ENCODE data around the gene TMEM91.
"Not testable (repeated sequence)": the region's sequence is repeated elsewhere in the genome, so short reads cannot be mapped to it uniquely, and the experiment has no call there.

Gene TMEM91

DNA sequence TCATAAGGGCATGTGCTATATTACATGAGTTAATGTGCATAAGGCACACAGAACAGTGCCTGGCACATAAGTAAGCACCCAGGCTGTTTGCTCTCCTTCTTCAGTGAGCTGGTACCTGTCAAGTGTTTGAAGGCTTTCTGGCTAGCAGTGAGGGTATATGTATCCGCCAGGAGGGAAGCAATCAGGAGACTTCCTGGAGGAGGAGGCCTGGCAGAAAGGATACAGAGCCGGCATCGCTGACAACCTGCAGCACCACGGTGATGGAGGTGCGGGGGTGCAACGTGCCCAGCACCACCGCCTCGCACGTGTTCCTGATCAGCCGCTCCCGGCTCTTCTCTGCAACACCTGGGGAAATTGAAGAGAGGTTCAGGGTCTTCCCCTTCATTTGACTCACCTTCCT lies 15.3 kb downstream of the TMEM91 start:
- H3K4me3 Mint-ChIP-seq, result no peak overlapping the region
- H3K36me3 Mint-ChIP-seq, result peaks cover 45% of the 10 kb centered on the region
- no peaks in the 10 kb centered on the region for H3K9me3 Mint-ChIP-seq
- no peaks in the 10 kb centered on the region for H3K27me3 Mint-ChIP-seq
- H3K4me1 Mint-ChIP-seq, result peaks cover 17% of the 10 kb centered on the region
- H3K27ac Mint-ChIP-seq, result no peak overlapping the region
- ATAC-seq, result no peak

DNA sequence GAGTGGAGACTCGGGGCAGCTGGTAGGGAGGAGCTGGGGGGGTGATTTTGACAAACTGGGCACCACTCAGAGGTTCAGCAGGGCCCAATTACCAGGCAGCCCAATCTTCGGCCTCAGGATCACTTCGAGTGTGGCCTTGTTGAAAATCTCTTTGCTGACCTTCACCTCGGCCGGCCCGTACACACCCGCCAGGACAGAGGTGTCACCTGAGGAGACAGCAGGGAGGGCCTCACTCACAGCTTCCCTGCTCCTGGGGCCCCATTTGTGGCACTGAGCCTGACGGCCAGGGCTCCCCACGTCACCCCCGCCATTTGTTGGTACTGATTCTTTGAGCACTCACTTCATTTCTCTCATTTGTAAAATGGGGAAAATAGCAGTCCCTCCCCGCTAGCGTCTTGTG lies 16.4 kb downstream of the TMEM91 start:
- Mint-ChIP-seq H3K9me3 (no peaks in the 10 kb centered on the region), H3K4me1 (peaks cover 23% of the 10 kb centered on the region), H3K27me3 (no peaks in the 10 kb centered on the region), H3K4me3 (no peak overlapping the region), H3K36me3 (peaks cover 43% of the 10 kb centered on the region), H3K27ac (no peak overlapping the region)
- no peak for ATAC-seq

DNA sequence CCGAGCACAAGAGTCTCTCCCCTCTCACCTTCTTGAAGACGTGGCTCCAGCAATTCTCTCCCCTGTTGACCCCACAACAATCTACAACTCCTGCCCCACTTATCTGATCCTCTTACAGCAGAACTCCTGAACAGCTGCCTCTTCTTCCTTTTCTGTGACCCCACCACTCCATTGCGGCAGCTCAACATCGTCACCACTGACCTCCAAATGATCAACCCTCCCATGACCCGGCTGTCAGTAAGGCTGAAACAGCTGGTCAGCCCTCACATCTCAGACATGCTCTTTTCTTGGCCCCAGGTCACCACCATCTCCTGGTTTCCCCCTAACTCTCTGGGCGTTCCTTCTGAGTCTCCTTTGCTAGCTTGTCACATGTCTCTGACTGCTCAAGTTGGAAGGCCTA lies 19.0 kb downstream of the TMEM91 start:
- H3K9me3 Mint-ChIP-seq, result no peaks in the 10 kb centered on the region
- peaks cover 26% of the 10 kb centered on the region for H3K36me3 Mint-ChIP-seq
- H3K4me1 Mint-ChIP-seq, result peaks cover 44% of the 10 kb centered on the region
- peak overlapping the region; percentile 4 for H3K4me3 Mint-ChIP-seq
- peak overlapping the region; percentile 99 for H3K27ac Mint-ChIP-seq
- H3K27me3 Mint-ChIP-seq, result no peaks in the 10 kb centered on the region
- ATAC-seq, result no peak

DNA sequence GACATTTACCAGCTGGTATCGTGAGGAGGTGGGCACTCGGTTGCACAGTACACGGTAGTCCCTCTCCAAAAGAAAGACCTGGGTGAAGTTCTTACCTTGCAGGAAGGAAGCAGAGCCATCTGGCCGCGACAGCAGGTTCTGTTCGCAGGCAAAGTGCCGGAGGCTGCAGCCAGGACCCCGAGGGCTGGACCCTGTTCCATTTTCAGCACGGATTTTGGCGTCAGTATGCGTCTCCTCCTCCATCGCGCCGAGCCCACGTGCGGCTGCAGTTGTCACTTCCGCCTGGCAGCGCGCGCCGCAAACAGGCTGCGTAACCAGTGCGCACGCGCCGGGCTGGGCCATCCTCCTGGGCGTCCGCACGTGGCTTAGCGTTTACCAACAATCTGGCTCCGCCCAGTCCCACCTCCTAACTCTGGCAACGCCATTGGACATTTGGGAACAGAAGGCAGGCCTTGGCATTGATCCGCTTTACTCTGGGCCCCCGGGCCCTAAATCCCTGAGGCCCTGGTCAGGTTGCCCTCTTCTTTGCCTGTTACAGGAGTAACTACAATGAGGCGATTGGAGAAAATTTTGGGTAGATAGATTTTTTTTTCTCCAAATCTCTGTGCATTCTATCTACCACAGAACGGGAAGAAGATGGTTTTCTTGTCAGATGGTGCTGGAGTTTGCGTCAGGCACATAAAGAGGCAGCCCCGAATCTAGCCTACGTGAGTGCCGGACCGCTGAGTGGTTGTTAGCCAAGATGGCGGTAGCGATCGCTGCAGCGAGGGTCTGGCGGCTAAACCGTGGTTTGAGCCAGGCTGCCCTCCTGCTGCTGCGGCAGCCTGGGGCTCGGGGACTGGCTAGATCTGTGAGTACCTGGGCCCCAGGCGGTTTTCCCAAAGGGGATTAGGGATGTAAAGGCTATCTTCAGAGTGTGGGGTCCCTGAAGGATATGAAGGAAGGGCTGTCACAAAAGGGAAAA lies 21.0 kb downstream of the TMEM91 start, which contains the start of the genes BCKDHA and EXOSC5:
BCKDHA (plus strand) TSS at position 733 of the 964 bp plus-strand sequence; CDS start at position 743, 10 bp downstream.
EXOSC5 (minus strand) TSS at position 274 of the 964 bp plus-strand sequence; CDS start at position 243, 31 bp downstream.
- no peaks in the 10 kb centered on the region for H3K9me3 Mint-ChIP-seq
- H3K27ac Mint-ChIP-seq, result peak within 1 kb of the TSS; percentile 99
- H3K4me1 Mint-ChIP-seq, result peaks cover 55% of the 10 kb centered on the region
- H3K27me3 Mint-ChIP-seq, result no peaks in the 10 kb centered on the region
- ATAC-seq, result peak; percentile 100
- peak within 1 kb of the TSS; percentile 99 for H3K4me3 Mint-ChIP-seq
- H3K36me3 Mint-ChIP-seq, result peaks cover 17% of the 10 kb centered on the region

DNA sequence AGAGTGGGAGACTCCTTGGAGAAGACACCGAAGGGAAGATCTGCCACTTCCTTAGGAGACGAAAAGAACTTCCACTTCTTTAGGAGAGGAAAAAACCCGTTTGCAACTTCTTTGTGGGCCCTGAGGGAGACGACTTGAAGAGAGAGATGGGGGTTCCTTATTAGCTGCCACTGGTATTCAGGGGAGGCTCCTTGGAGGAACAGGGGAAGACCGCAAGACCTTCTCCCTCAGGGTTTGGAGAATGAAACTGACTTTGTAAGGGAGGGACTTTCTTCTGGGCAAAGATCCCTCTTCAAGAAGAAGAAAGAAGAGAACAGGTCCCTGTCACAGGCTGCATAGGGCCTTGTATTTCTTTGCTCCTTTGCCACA lies 21.7 kb downstream of the TMEM91 start:
- Mint-ChIP-seq H3K27me3 (no peaks in the 10 kb centered on the region), H3K36me3 (peaks cover 15% of the 10 kb centered on the region), H3K9me3 (no peaks in the 10 kb centered on the region), H3K4me3 (peak overlapping the region; percentile 99), H3K27ac (peak overlapping the region; percentile 99), H3K4me1 (peaks cover 58% of the 10 kb centered on the region)
- ATAC-seq, result no peak

DNA sequence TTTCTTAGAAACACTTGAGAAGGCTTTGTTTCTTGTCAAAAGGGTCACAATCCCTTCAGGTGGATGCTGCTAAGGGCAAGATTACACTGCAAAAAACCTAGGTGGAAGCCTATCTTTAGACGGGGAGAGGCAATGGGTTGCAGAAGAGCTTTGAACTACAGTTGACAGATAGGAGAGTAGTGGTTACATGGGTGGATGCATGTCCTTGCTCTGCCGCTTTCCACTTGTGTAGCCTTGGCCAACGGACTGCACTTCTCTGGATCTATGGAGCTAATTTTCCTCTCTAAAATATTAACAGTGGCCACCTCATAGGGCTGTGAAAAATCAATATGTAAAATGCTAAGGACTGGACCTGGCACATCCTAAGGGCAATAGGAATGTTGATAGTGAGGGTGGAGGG lies 22.3 kb downstream of the TMEM91 start:
- Mint-ChIP-seq H3K4me1 (peaks cover 64% of the 10 kb centered on the region), H3K27ac (peak overlapping the region; percentile 99), H3K27me3 (no peaks in the 10 kb centered on the region), H3K36me3 (peaks cover 16% of the 10 kb centered on the region), H3K4me3 (peak overlapping the region; percentile 99), H3K9me3 (no peaks in the 10 kb centered on the region)
- no peak for ATAC-seq

DNA sequence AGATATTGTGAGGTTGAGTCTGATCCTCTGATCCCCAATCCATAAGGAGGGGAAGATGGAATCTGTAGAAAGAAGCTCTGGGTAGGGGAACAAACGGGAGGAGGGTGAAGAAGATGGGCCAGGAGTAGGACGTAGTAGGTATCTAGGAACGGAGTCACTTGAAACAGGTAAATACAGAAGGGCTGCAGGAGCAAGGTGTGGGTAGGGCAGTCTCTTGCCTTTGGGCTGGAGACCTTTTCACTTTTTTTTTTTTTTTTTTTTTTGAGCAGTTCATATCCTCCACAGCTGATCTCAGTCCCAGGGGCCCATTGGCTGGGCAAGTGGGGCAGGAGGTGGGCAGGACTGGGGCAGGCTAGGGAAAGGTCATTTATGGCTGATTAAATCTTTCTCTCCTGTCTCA lies 22.8 kb downstream of the TMEM91 start:
- no peak for ATAC-seq
- Mint-ChIP-seq H3K4me1 (peaks cover 68% of the 10 kb centered on the region), H3K27ac (peak overlapping the region; percentile 99)

DNA sequence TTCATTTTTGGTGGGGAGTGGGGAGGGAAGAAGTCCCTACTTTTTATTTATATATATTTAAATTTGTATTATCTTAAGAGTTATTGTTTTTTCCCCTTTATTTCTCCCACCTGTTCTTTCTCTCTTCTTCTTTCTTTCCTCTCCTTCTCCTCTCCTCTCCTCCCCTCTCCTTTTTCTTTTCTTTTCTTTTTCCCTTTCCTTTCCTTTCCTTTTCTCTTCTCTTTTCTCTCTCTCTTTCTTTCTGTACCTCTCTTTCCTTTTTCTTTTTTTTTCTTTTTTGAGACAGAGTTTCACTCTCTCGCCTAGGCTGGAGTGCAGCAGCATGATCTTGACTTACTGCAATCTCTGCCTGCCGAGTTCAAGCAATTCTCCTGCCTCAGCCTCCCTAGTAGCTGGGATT lies 23.2 kb downstream of the TMEM91 start:
- Mint-ChIP-seq H3K27ac (peak overlapping the region; percentile 99), H3K27me3 (no peaks in the 10 kb centered on the region), H3K4me1 (peaks cover 68% of the 10 kb centered on the region), H3K9me3 (no peaks in the 10 kb centered on the region), H3K36me3 (peaks cover 16% of the 10 kb centered on the region), H3K4me3 (peak overlapping the region; percentile 21)
- no peak for ATAC-seq

More for the DNA sequence above, 22.8 kb downstream of the TMEM91 start:
- no peaks in the 10 kb centered on the region for H3K9me3 Mint-ChIP-seq
- no peaks in the 10 kb centered on the region for H3K27me3 Mint-ChIP-seq
- H3K36me3 Mint-ChIP-seq, result peaks cover 16% of the 10 kb centered on the region
- peak overlapping the region; percentile 99 for H3K4me3 Mint-ChIP-seq

DNA sequence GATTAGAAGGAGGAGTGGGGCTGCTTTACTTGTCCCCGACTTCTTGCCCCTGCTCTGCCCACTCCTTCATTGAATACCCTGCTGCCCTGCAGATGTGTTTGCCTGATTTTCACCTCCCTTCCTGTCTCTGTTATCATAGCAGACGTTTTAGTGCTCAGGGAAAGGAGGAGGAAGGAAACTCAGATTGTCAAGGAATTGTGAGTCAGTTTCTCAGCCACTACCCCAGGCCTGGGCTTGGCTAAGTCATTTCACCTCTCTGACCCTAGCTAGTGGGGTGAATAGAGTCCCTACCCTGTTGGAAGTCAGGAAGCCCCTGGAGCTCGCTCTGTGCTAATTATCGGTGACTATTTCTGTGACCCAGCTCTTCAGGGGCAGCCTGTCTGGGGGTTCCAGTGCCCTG lies 25.1 kb downstream of the TMEM91 start:
- H3K27ac Mint-ChIP-seq, result no peak overlapping the region

DNA sequence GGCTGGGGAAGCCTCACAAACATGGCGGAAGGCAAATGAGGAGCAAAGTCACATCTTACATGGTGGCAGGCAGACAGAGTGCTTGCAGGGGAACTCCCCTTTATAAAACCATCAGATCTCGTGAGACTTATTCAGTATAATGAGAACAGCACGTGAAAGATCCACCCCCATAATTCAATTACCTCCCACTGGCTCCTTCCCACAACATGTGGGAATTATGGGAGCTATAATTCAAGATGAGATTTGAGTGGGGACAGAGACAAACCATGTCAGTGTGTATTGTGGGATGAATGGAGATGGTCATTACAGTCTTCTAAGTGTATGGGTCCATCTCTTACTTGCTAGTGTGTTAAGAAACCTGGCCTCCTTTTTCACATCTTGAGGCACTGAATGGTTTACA lies 25.7 kb downstream of the TMEM91 start:
- ATAC-seq, result no peak
- Mint-ChIP-seq H3K9me3 (no peaks in the 10 kb centered on the region), H3K27ac (no peak overlapping the region), H3K4me1 (peaks cover 54% of the 10 kb centered on the region), H3K36me3 (peaks cover 14% of the 10 kb centered on the region), H3K27me3 (no peaks in the 10 kb centered on the region), H3K4me3 (no peak overlapping the region)

More for the DNA sequence above, 25.1 kb downstream of the TMEM91 start:
- Mint-ChIP-seq H3K36me3 (peaks cover 11% of the 10 kb centered on the region), H3K4me3 (no peak overlapping the region), H3K9me3 (no peaks in the 10 kb centered on the region), H3K27me3 (no peaks in the 10 kb centered on the region), H3K4me1 (peaks cover 57% of the 10 kb centered on the region)
- no peak for ATAC-seq

DNA sequence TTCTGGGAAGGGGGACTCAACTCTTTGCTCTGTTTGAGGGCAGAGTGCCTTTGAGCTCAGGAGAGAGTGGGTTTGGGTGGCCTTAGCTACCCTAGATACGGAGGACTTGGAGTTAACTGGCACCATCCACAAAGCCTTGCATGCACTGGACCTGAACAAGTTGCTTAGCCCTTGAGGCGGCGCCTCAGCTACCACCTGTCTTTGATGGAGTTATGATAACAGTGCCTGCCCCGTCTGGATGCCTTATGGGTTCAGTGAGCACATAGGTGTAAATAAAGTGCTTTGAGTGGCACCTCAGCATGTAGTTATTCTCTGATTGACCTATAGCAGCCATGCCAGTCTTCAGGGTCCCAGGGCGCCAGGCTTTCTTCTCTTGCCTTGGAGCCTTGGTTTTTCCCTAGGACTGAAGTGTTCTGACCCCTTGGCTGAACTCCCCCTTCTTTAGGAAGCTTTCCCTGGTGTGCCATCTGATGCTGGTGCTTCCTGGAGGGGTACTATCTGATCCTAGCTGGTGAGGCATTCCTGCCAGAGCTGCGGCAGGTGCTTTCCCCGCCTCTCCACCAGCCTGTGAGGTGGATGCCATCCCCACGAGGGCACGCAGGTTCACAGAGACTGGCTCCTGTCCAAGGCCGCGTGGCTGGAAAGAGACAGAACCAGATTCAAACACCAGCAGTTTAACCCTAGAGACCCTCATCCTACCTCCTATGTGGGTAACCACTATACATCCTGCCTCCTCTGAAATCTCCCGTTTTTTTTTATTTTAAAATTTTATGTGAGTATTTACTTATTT lies 27.0 kb downstream of the TMEM91 start:
- H3K36me3 Mint-ChIP-seq, result peaks cover 16% of the 10 kb centered on the region
- no peaks in the 10 kb centered on the region for H3K27me3 Mint-ChIP-seq
- ATAC-seq, result no peak
- peak overlapping the region; percentile 62 for H3K27ac Mint-ChIP-seq
- H3K9me3 Mint-ChIP-seq, result no peaks in the 10 kb centered on the region
- peaks cover 44% of the 10 kb centered on the region for H3K4me1 Mint-ChIP-seq
- H3K4me3 Mint-ChIP-seq, result no peak overlapping the region

DNA sequence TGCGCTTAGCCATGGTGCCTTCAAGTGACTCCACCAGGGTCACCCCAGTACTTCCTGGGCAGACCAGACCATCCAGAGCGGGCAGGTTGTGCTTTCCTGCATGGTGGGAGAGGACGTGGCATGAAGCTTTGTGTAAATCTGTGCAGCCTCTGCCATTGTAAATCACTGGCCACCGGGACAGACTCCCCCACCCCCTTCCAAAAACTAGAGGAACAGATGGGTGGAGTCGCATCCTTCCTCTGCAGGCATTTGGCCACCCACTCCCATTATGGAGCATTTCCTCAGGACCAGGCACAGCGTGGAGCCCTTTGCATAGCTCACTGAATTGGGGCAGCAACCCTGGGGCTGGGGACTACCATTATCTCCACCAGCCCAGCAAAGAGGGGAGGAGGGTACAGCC lies 29.4 kb downstream of the TMEM91 start:
- H3K4me1 Mint-ChIP-seq, result peaks cover 37% of the 10 kb centered on the region
- no peak for ATAC-seq

DNA sequence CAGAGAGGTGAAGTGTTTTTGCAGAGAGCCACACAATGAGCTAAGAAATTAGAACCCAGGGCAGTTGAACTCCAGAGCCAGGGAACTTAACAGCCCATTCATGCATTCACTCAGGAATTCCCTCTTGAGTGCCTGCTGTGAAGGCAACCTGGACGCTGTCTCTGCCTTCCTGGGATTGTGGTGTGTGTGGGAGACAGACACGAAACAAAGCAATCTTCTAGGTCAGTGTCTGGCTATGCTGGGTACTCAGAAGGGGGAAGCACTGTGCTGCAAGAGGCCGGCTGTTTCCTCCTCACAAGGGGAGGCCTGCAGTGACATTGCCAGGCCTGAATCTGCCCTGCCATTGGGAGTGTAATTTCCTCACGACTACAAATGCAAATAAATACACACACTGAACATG lies 30.9 kb downstream of the TMEM91 start:
- H3K4me3 Mint-ChIP-seq, result no peak overlapping the region
- no peak overlapping the region for H3K27ac Mint-ChIP-seq

More for the DNA sequence above, 29.4 kb downstream of the TMEM91 start:
- Mint-ChIP-seq H3K27me3 (no peaks in the 10 kb centered on the region), H3K27ac (no peak overlapping the region), H3K4me3 (no peak overlapping the region), H3K9me3 (no peaks in the 10 kb centered on the region), H3K36me3 (peaks cover 16% of the 10 kb centered on the region)

DNA sequence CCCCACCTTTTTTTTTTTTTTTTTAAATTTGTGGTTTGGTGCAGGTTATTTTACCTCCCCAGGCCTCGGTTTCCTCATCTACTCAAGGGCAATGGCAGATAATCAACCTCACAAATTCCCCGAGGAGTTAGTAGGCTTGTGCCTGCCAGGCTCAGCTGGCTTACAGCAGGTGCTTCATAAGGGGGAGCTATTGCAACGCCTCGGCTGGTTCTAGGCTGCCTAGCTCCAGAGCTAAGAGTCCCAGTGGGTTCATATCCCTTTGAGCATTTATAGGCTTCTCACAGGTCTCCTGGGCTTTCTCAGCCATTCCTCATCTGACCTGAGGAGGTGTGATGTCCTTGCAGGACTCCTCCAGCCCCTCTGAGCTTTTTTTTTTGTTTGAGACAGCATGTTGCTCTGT lies 31.9 kb downstream of the TMEM91 start:
- Mint-ChIP-seq H3K4me3 (no peak overlapping the region), H3K4me1 (peaks cover 21% of the 10 kb centered on the region), H3K9me3 (no peaks in the 10 kb centered on the region), H3K36me3 (peaks cover 17% of the 10 kb centered on the region), H3K27me3 (no peaks in the 10 kb centered on the region), H3K27ac (no peak overlapping the region)
- no peak for ATAC-seq

More for the DNA sequence above, 30.9 kb downstream of the TMEM91 start:
- Mint-ChIP-seq H3K36me3 (peaks cover 15% of the 10 kb centered on the region), H3K27me3 (no peaks in the 10 kb centered on the region), H3K9me3 (no peaks in the 10 kb centered on the region), H3K4me1 (peaks cover 26% of the 10 kb centered on the region)
- no peak for ATAC-seq

DNA sequence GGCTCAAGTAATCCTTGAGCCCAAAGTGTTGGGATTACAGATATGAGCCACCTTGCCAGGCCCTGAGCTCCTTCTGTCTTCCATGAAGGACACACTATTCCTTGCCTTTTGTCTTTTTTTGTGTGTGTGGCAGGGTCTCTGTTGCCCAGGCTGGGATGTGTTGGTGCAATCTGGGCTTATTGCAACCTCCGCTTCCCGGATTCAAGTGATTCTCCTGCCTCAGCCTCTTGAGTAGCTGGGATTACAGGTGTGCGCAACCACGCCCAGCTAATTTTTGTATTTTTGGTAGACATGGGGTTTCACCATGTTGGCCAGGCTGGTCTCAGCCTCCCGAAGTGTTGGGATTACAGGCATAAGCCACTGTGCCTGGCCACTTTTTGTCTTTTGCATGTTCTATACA lies 32.5 kb downstream of the TMEM91 start:
- peaks cover 20% of the 10 kb centered on the region for H3K4me1 Mint-ChIP-seq
- H3K36me3 Mint-ChIP-seq, result peaks cover 23% of the 10 kb centered on the region
- not testable (repeated sequence) for H3K27me3 Mint-ChIP-seq, H3K4me3 Mint-ChIP-seq, H3K27ac Mint-ChIP-seq, H3K9me3 Mint-ChIP-seq, ATAC-seq

All from stimulated activated memory B cell treated with anti-CD40 and anti-IgM and Interleukin-4, amounts not matched to agents 10 μg/mL and 1 μg/mL and 100 μg/mL, for 72 hours (primary cell).